Measurements from ENCODE around the gene TAF3.

- no peak for TF ChIP-seq CTCF (optimal IDR thresholded peaks at IDR 0.05 in 1 of 3, IDR thresholded peaks at IDR 0.05 in 1 of 3, conservative IDR thresholded peaks at IDR 0.05 in 1 of 3; ENCODE audit: extremely low read depth in 1 of 3, insufficient read depth in 2 of 3, low read length in 3 of 3)
- no peak for TF ChIP-seq EZH2 (IDR thresholded peaks at IDR 0.05; ENCODE audit: low read length)
These were observed 67.8 kb downstream of the TAF3 start for GRCh38 chr10:7886056-7886455.

Measured in keratinocyte (primary cell).